IPS-15b (cell line): ENCODE results near the gene TTYH3.
A peak's percentile ranks its signal among the peaks of the same experiment; 100 is the strongest.
"Not testable (repeated sequence)": the region's sequence is repeated elsewhere in the genome, so short reads cannot be mapped to it uniquely, and the experiment has no call there.

Experiments
- H3K27me3 ChIP-seq: one replicate; pipeline ENCODE4 v1.6.1; 2013; ENCODE audit warnings: low read length; ENCODE audit not compliant: control insufficient read depth, insufficient read depth
- H3K36me3 ChIP-seq: one replicate; pipeline ENCODE4 v1.6.1; 2013; ENCODE audit warnings: low read length; ENCODE audit not compliant: control insufficient read depth, insufficient read depth
- H3K4me1 ChIP-seq: one replicate; pipeline ENCODE4 v1.6.1; 2013; ENCODE audit warnings: mild to moderate bottlenecking, low read length; ENCODE audit not compliant: control insufficient read depth, insufficient read depth
- H3K4me3 ChIP-seq: one replicate; pipeline ENCODE4 v1.5.1; 2013; ENCODE audit warnings: low read depth, low read length
- H3K9ac ChIP-seq: one replicate; pipeline ENCODE4 v1.6.1; 2013; ENCODE audit warnings: low read depth, mild to moderate bottlenecking, low read length
- H3K9me3 ChIP-seq: one replicate; pipeline ENCODE4 v1.6.1; 2013; ENCODE audit warnings: mild to moderate bottlenecking, low read length; ENCODE audit not compliant: control insufficient read depth, insufficient read depth

TTYH3 gene

DNA sequence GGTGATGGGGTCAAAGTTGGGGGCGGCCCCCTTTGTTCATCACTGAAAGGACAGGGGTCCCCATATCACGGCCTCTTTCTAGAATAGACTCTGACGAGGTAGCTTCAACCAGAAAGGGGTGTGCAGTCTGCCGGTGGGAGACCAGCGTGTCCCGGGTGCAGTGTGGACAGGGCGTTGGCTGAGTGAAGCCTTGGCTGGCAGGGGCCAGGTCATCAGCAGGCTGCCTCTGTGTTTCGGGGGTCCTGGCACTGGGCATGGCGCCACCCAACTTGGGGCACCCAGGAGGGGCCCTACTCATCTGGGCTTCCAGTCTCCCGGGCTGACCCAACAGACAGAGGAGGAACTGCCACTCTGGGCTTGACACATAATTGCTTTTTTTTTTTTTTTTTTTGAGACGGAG lies 52.7 kb downstream of the TTYH3 start:
- Histone ChIP-seq H3K9ac (no peak overlapping the region), H3K4me1 (peaks cover 3% of the 10 kb centered on the region), H3K27me3 (peaks cover 16% of the 10 kb centered on the region), H3K9me3 (no peaks in the 10 kb centered on the region), H3K36me3 (no peaks in the 10 kb centered on the region), H3K4me3 (no peak overlapping the region)

DNA sequence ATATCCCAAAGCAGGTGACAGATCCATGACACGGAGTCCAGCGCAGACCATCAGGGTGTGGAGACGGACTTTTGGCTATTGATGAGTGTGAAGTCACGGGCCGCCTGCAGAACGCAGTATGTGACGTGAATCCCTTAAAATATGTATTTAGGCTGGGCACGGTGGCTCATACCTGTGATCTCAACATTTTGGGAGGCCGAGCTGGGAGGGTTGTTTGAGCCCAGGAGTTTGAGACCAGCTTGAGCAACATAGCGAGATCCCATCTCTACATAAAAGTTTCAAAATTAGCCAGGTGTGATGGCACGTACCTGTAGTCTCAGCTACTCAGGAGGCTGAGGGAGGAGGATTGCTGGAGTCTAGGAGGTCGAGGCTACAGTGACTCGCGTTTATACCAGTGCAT lies 54.3 kb downstream of the TTYH3 start:
- H3K9ac ChIP-seq: no peak overlapping the region
- no peaks in the 10 kb centered on the region for H3K9me3 ChIP-seq
- H3K4me3 ChIP-seq: no peak overlapping the region
- H3K4me1 ChIP-seq: peaks cover 3% of the 10 kb centered on the region
- peaks cover 23% of the 10 kb centered on the region for H3K27me3 ChIP-seq
- no peaks in the 10 kb centered on the region for H3K36me3 ChIP-seq

DNA sequence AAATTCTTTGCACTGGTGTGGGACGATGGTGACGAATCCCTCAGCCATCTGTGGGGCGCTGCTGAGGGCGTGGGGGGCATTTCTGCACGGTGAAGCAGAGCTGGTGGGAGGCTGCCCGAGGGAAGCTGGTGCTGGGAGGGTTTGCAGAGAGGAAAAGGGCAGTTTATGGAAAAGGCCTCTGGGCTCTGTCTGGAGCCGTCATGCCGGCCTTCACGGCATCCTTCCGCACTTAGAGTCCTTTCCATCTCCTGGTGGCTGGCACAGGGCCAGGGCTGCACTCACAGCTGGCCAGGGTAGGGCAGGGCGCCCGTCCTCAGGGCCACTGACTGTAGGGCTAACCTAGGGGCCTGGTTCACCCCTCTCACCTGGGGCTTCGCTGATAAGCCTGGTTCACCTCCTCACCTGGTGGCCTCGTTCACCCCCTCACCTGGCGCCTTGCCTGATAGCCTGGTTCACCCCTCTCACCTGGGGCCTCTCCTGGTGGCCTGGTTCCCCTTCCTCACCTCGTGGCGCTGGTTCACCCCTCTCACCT lies 55.6 kb downstream of the TTYH3 start:
- Histone ChIP-seq H3K36me3 (no peaks in the 10 kb centered on the region), H3K27me3 (peaks cover 23% of the 10 kb centered on the region), H3K4me1 (peaks cover 3% of the 10 kb centered on the region), H3K4me3 (no peak overlapping the region), H3K9ac (no peak overlapping the region), H3K9me3 (no peaks in the 10 kb centered on the region)

DNA sequence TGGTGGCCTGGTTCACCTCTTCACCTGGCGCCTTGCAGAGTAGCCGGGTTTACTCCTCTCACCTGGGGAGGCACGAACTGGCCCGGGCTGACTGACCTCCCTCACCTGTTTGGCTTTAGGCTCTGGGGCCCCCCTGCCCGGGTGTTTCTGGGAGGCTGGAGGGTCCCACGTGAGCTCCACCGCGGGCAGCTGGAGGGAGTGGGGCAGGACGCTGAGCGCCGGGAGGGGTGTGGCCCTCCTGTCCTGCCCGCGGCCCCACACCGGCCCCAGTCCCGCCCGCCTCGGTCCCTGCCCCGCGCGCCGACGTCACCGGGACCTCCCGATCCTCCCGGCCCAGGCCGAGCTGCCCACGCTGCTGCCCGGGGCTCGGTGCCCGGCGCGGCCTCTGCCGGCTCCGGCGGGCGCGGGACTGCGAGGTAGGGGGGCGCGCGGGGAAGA lies 56.1 kb downstream of the TTYH3 start, which contains the start of gene AMZ1:
Gene AMZ1 (plus strand): TSS at position 322 of the 438 bp plus-strand sequence. CDS start 12,250 bp downstream, outside the sequence.
- H3K9ac ChIP-seq: no peak within 1 kb of the TSS
- peaks cover 23% of the 10 kb centered on the region for H3K27me3 ChIP-seq
- H3K36me3 ChIP-seq: no peaks in the 10 kb centered on the region
- H3K4me1 ChIP-seq: peaks cover 3% of the 10 kb centered on the region
- H3K4me3 ChIP-seq: peak within 1 kb of the TSS; percentile 43
- no peaks in the 10 kb centered on the region for H3K9me3 ChIP-seq

GRCh38 chr7:2688409-2689342 lies 56.9 kb downstream of the TTYH3 start:
- peak overlapping the region; percentile 43 for H3K4me3 ChIP-seq

DNA sequence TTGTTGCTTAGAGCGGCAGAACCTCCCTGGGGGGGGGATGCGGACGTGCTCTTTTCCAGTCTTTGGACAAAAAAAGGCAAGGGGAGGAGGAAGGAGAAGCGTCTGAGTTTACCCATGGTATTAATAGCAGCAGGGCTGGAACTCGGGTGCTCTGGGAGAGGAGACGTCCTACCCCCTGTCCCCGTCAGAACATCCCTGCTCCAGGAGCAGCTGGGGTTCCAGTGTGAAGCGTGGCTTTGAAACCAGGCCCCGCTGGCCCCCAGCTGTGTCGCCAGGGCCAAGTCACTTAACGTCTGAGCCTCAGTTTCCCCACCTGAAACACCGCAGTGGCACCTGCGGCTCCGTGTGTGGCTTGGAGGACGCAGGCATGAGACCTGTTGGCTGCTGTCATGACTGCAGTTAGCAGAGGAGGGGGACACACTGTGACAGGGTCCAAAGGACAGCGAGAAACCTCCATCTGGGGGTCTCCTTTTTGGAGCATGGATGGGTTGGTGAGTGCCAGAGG lies 57.6 kb downstream of the TTYH3 start:
- Histone ChIP-seq H3K9ac (no peak overlapping the region), H3K9me3 (no peaks in the 10 kb centered on the region), H3K27me3 (peaks cover 23% of the 10 kb centered on the region), H3K4me1 (peaks cover 3% of the 10 kb centered on the region), H3K36me3 (no peaks in the 10 kb centered on the region), H3K4me3 (no peak overlapping the region)

More at GRCh38 chr7:2688409-2689342, 56.9 kb downstream of the TTYH3 start:
- Histone ChIP-seq H3K36me3 (no peaks in the 10 kb centered on the region), H3K4me1 (peaks cover 3% of the 10 kb centered on the region), H3K27me3 (peaks cover 23% of the 10 kb centered on the region), H3K9ac (no peak overlapping the region), H3K9me3 (no peaks in the 10 kb centered on the region)

DNA sequence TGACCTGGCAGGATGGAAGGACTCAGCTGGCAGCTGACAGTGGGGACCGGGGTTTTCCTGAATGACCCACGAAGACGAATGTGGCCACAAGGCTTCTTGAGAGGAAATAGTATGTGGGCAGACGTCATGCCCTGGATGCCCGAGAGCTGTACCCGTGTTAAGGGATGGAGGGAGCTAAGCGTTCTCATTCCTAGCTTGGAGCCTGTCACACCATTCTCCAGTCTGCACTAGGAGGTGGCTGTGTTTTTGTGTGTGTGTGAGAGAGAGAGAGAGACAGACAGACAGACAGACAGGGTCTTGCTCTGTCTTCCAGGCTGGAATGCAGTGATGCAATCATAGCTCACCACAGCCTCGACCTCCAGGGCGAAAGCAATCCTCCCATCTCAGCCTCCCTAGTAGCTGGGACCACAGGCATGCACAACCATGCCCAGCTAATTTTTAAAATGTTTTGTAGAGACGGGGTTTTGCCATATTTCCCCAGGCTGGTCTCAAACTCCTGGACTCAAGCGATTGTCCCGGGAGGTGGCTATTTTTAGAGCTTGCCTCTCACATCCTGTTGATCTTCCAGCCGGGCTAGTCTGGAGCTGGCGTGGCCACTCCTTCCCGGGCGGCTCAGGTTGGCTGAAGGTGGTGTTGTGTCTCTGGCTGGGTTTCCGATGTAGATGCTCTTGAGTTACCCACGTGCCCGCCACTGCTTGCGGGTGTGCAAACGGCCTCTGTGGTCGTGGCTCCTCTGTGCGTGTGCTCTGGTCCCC lies 58.3 kb downstream of the TTYH3 start:
- Histone ChIP-seq H3K4me3 (no peak overlapping the region), H3K27me3 (peaks cover 23% of the 10 kb centered on the region), H3K4me1 (peaks cover 3% of the 10 kb centered on the region), H3K9ac (no peak overlapping the region), H3K9me3 (no peaks in the 10 kb centered on the region), H3K36me3 (no peaks in the 10 kb centered on the region)

- Histone ChIP-seq H3K9ac (no peak overlapping the region), H3K36me3 (no peaks in the 10 kb centered on the region), H3K4me3 (no peak overlapping the region), H3K27me3 (peaks cover 23% of the 10 kb centered on the region), H3K4me1 (peaks cover 3% of the 10 kb centered on the region), H3K9me3 (no peaks in the 10 kb centered on the region)
These were observed 59.4 kb downstream of the TTYH3 start for GRCh38 chr7:2691011-2691707.

DNA sequence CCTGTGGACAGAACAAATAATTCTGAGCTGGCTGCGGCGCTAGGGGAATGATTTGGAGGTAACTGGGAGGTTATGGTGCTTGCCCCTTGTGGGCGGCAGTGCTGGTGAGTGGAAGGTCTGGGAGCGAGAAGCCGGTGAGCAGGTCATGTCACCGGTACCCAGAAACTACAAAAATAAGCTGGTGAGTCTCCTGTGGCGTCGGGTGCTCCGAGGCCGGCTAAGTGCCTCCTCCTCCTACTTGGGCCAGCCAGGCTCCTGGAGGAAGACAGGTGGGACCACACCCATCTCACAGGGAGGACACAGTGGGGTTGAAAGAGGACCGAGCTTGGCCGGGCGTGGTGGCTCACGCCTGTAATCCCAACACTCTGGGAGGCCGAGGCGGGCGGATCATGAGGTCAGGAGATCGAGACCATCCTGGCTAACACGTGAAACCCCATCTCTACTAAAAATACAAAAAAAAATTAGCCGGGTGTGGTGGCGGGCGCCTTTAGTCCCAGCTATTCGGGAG lies 60.2 kb downstream of the TTYH3 start:
- H3K36me3 ChIP-seq, H3K4me3 ChIP-seq, H3K4me1 ChIP-seq, H3K9ac ChIP-seq, H3K9me3 ChIP-seq: not testable (repeated sequence)
- peaks cover 23% of the 10 kb centered on the region for H3K27me3 ChIP-seq

- peaks cover 3% of the 10 kb centered on the region for H3K4me1 ChIP-seq
- no peak overlapping the region for H3K9ac ChIP-seq
- H3K27me3 ChIP-seq: peaks cover 20% of the 10 kb centered on the region
- H3K4me3 ChIP-seq: no peak overlapping the region
- H3K36me3 ChIP-seq: no peaks in the 10 kb centered on the region
- H3K9me3 ChIP-seq: no peaks in the 10 kb centered on the region
These were observed 60.8 kb downstream of the TTYH3 start for GRCh38 chr7:2692543-2692942.
